Measurements from ENCODE around the gene PGAM1.

PGAM1 gene

GRCh38 chr10:97425964-97426775, at the start of gene PGAM1:
Gene PGAM1 (plus strand): TSS chr10:97426191. CDS start chr10:97426308, 117 bp downstream.
- Mint-ChIP-seq H3K4me3 (peak within 1 kb of the TSS; percentile 92), H3K9me3 (no peaks in the 10 kb centered on the region), H3K27ac (peak within 1 kb of the TSS; percentile 94), H3K27me3 (ENCODE audit: low read depth) (peaks cover 2% of the 10 kb centered on the region), H3K4me1 (ENCODE audit: low read depth) (peaks cover 40% of the 10 kb centered on the region), H3K36me3 (ENCODE audit: low read depth) (peaks cover 45% of the 10 kb centered on the region)
- peak; percentile 98 for DNase-seq (ENCODE audit: low spot score)

DNA sequence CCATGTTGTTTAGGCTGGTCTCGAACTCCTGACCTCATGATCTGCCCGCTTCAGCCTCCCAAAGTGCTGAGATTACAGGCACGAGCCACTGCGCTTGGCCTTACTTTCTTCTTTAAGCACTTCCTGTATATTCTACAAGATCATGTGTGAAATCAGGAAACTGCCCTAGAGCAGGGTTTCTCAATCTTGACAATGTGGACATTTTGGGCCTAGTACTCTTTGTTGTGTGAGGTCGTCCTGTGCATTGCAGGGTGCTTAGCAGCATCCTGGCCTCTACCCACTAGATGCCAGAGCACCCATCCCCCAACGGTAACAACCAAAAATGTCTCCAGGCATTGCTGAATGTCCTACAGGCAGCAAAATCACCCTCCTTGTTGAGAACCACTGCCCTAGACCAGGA, 49.6 kb upstream of the PGAM1 start:
- Mint-ChIP-seq H3K36me3 (ENCODE audit: low read depth) (peaks cover 5% of the 10 kb centered on the region), H3K4me1 (ENCODE audit: low read depth) (no peaks in the 10 kb centered on the region), H3K4me3 (no peak overlapping the region), H3K27ac (peak overlapping the region; percentile 8), H3K27me3 (ENCODE audit: low read depth) (no peaks in the 10 kb centered on the region), H3K9me3 (no peaks in the 10 kb centered on the region)
- no peak for DNase-seq (ENCODE audit: low spot score)

DNA sequence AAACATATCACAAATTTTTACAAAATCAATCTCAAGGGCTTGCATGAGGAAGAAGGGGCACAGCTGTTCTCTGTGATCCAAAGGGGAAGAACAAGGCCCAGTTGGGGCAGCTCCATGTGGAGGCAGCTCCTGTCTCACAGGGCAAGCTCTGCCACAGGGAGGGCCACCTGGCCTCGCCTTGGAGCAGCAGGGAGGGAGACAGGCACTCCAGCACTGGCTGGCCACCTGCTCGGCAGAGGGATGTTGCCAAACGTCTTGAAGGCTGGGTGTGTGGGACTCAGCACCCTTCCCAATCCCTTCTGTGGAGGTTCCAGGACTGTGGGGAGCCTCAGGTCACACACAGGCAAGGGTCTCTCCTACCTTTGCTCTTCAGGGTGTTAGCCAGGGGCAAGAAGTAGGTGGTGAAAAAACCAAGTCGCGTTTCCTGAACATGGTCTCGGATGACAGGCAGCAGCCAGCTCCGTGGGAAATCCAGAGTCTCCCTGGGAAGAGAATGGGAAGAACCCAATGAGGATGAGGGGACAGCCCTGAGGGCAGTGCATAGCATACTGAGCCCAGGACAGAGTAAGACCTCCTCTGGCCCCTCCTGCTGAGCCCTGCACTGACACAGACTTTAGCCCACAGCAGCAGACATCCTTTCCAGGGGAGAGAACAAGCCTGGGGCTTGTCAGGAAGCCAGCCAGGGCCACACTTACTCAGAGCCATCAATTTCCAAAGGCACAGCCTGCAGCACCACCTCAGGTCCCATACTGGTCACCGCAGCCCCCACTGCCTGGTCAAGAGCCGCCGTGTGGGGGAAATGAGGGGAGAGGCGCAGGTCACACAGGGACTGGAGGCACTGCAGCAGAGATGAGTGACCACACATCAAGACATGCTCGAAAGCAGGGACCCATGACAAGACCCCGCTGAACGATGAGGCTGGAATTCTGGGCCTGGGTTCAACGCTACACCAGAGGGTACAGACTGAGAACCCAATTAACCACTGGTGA, 46.8 kb upstream of the PGAM1 start:
- H3K36me3 Mint-ChIP-seq (ENCODE audit: low read depth) = peaks cover 4% of the 10 kb centered on the region
- H3K27me3 Mint-ChIP-seq (ENCODE audit: low read depth) = no peaks in the 10 kb centered on the region
- H3K27ac Mint-ChIP-seq = no peak overlapping the region
- H3K4me1 Mint-ChIP-seq (ENCODE audit: low read depth) = no peaks in the 10 kb centered on the region
- no peaks in the 10 kb centered on the region for H3K9me3 Mint-ChIP-seq
- no peak overlapping the region for H3K4me3 Mint-ChIP-seq
- DNase-seq (ENCODE audit: low spot score) = no peak

- H3K4me1 Mint-ChIP-seq (ENCODE audit: low read depth) = no peaks in the 10 kb centered on the region
- no peak overlapping the region for H3K27ac Mint-ChIP-seq
- H3K36me3 Mint-ChIP-seq (ENCODE audit: low read depth) = peaks cover 6% of the 10 kb centered on the region
Measured at GRCh38 chr10:97380516-97380915, 45.5 kb upstream of the PGAM1 start.

GRCh38 chr10:97381626-97382025, 44.4 kb upstream of the PGAM1 start:
- H3K4me1 Mint-ChIP-seq (ENCODE audit: low read depth) = no peaks in the 10 kb centered on the region
- no peaks in the 10 kb centered on the region for H3K9me3 Mint-ChIP-seq
- H3K27ac Mint-ChIP-seq = no peak overlapping the region
- no peak overlapping the region for H3K4me3 Mint-ChIP-seq
- H3K36me3 Mint-ChIP-seq (ENCODE audit: low read depth) = peaks cover 6% of the 10 kb centered on the region
- H3K27me3 Mint-ChIP-seq (ENCODE audit: low read depth) = no peaks in the 10 kb centered on the region
- no peak for DNase-seq (ENCODE audit: low spot score)

More at GRCh38 chr10:97380516-97380915, 45.5 kb upstream of the PGAM1 start:
- Mint-ChIP-seq H3K9me3 (no peaks in the 10 kb centered on the region), H3K27me3 (ENCODE audit: low read depth) (no peaks in the 10 kb centered on the region), H3K4me3 (no peak overlapping the region)
- DNase-seq (ENCODE audit: low spot score) = no peak

DNA sequence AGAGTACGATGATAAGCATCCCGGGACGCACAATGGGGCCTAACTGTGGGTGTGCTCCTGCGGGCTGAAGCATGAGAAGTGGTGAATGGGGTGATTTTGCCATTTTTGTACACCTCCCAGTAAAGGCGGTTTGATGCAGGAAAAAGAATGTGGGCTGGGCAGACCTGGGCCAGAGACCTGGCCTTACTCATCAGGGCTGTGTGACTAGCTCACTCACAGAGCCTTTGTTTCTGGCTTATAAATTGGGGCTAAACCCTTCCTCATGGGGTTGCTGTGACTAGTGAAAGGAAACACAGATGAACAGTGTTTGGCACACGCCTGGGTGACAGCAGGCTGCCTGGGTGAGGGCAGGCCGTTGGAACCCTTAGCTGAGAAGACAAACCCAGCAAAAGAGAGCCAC, 42.8 kb upstream of the PGAM1 start:
- H3K27ac Mint-ChIP-seq = no peak overlapping the region
- peaks cover 7% of the 10 kb centered on the region for H3K36me3 Mint-ChIP-seq (ENCODE audit: low read depth)
- no peaks in the 10 kb centered on the region for H3K4me1 Mint-ChIP-seq (ENCODE audit: low read depth)
- DNase-seq (ENCODE audit: low spot score) = no peak
- no peak overlapping the region for H3K4me3 Mint-ChIP-seq
- no peaks in the 10 kb centered on the region for H3K9me3 Mint-ChIP-seq
- H3K27me3 Mint-ChIP-seq (ENCODE audit: low read depth) = no peaks in the 10 kb centered on the region

GRCh38 chr10:97384156-97384555, 41.8 kb upstream of the PGAM1 start:
- Mint-ChIP-seq H3K27ac (no peak overlapping the region), H3K9me3 (no peaks in the 10 kb centered on the region), H3K4me1 (ENCODE audit: low read depth) (no peaks in the 10 kb centered on the region), H3K27me3 (ENCODE audit: low read depth) (no peaks in the 10 kb centered on the region), H3K36me3 (ENCODE audit: low read depth) (peaks cover 12% of the 10 kb centered on the region), H3K4me3 (no peak overlapping the region)
- no peak for DNase-seq (ENCODE audit: low spot score)

- no peak for DNase-seq (ENCODE audit: low spot score)
- no peaks in the 10 kb centered on the region for H3K9me3 Mint-ChIP-seq
- no peaks in the 10 kb centered on the region for H3K27me3 Mint-ChIP-seq (ENCODE audit: low read depth)
- H3K4me3 Mint-ChIP-seq = no peak overlapping the region
- H3K4me1 Mint-ChIP-seq (ENCODE audit: low read depth) = no peaks in the 10 kb centered on the region
- H3K27ac Mint-ChIP-seq = no peak overlapping the region
- peaks cover 12% of the 10 kb centered on the region for H3K36me3 Mint-ChIP-seq (ENCODE audit: low read depth)
Measured at GRCh38 chr10:97384641-97385040, 41.4 kb upstream of the PGAM1 start.

GRCh38 chr10:97385565-97385964, 40.4 kb upstream of the PGAM1 start:
- no peak for DNase-seq (ENCODE audit: low spot score)
- H3K27me3 Mint-ChIP-seq (ENCODE audit: low read depth) = no peaks in the 10 kb centered on the region
- H3K27ac Mint-ChIP-seq = no peak overlapping the region
- H3K4me3 Mint-ChIP-seq = no peak overlapping the region
- peaks cover 15% of the 10 kb centered on the region for H3K36me3 Mint-ChIP-seq (ENCODE audit: low read depth)
- H3K4me1 Mint-ChIP-seq (ENCODE audit: low read depth) = no peaks in the 10 kb centered on the region
- no peaks in the 10 kb centered on the region for H3K9me3 Mint-ChIP-seq

DNA sequence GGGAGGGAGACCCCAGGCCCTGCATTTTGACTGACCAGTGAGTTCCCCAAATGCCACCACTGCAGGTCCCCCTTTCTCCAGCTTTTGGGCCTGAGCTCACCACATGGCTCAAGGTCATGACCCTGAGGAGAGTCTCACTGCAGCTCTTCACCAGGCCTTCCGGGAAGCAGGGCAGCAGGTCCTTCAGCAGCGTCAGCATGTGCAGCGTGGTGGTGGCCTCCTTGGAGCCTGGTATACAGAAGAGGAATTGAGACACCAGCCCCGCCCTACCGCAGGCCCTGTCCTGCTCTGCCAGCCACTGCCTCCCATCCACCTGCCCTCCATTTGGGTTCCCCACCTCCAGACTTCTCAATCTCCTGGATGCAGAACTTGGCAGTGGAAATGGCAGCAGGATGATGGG, 37.8 kb upstream of the PGAM1 start:
- H3K36me3 Mint-ChIP-seq (ENCODE audit: low read depth) = peaks cover 17% of the 10 kb centered on the region

DNA sequence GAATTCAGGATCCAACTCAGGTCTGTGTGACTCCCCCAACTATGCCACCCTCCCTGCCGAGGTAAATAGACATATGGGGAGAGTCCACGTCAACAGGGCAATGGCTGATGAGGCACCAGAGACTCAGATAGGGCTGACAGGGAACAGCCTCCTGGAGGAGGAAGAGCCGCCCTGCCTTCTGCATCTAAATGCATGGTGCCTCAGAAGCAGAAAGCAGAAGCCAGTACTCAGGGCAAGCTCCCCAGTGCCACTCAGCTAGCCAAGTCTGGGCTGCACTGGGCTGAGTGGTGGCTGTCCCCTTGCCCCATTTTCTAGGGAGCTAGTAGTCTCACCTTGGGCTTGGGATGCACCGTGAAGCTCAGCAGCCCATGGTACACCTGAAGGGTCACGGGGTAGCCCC, 35.9 kb upstream of the PGAM1 start:
- H3K4me3 Mint-ChIP-seq = no peak overlapping the region
- DNase-seq (ENCODE audit: low spot score) = no peak
- H3K27me3 Mint-ChIP-seq (ENCODE audit: low read depth) = no peaks in the 10 kb centered on the region
- peaks cover 1% of the 10 kb centered on the region for H3K4me1 Mint-ChIP-seq (ENCODE audit: low read depth)
- H3K36me3 Mint-ChIP-seq (ENCODE audit: low read depth) = peaks cover 21% of the 10 kb centered on the region
- no peaks in the 10 kb centered on the region for H3K9me3 Mint-ChIP-seq
- no peak overlapping the region for H3K27ac Mint-ChIP-seq

More for the DNA sequence above, 37.8 kb upstream of the PGAM1 start:
- H3K27me3 Mint-ChIP-seq (ENCODE audit: low read depth) = no peaks in the 10 kb centered on the region
- no peaks in the 10 kb centered on the region for H3K4me1 Mint-ChIP-seq (ENCODE audit: low read depth)
- H3K4me3 Mint-ChIP-seq = no peak overlapping the region
- no peaks in the 10 kb centered on the region for H3K9me3 Mint-ChIP-seq
- H3K27ac Mint-ChIP-seq = no peak overlapping the region
- DNase-seq (ENCODE audit: low spot score) = no peak

DNA sequence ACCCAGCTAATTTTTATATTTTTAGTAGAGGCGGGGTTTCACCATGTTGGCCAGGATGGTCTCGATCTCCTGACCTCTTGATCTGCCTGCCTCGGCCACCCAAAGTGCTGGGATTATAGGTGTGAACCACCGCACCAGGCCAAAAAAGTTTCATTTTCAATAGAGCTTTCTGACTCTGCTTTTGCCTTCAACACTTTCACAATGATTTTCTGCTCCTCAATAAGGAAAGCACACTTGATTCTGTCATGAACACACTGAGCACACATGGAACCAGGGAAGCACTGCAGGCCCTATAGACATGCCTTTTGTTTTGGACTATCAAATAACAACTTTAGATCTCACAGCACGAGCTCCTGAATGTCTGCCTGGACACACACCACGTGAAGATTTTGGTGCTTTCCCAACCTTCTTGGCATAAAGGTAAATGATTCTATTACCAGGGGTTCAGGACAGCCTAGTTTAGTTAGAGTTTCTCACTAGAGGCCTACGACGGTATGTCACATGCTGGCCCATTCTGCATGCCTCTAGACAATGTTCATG, 32.9 kb upstream of the PGAM1 start:
- H3K27me3 Mint-ChIP-seq (ENCODE audit: low read depth) = no peaks in the 10 kb centered on the region
- H3K36me3 Mint-ChIP-seq (ENCODE audit: low read depth) = peaks cover 24% of the 10 kb centered on the region
- no peak overlapping the region for H3K27ac Mint-ChIP-seq
- peaks cover 1% of the 10 kb centered on the region for H3K4me1 Mint-ChIP-seq (ENCODE audit: low read depth)
- no peak for DNase-seq (ENCODE audit: low spot score)
- no peaks in the 10 kb centered on the region for H3K9me3 Mint-ChIP-seq
- H3K4me3 Mint-ChIP-seq = no peak overlapping the region

- no peaks in the 10 kb centered on the region for H3K9me3 Mint-ChIP-seq
- peaks cover 10% of the 10 kb centered on the region for H3K4me1 Mint-ChIP-seq (ENCODE audit: low read depth)
- peaks cover 16% of the 10 kb centered on the region for H3K36me3 Mint-ChIP-seq (ENCODE audit: low read depth)
- no peaks in the 10 kb centered on the region for H3K27me3 Mint-ChIP-seq (ENCODE audit: low read depth)
- peak overlapping the region; percentile 50 for H3K27ac Mint-ChIP-seq
- no peak for DNase-seq (ENCODE audit: low spot score)
- no peak overlapping the region for H3K4me3 Mint-ChIP-seq
Measured at GRCh38 chr10:97396056-97396455, 29.9 kb upstream of the PGAM1 start.

Measured in T-helper 2 cell treated with Interferon-gamma antibody and Interleukin-4, amounts not matched to agents 5 μg/mL and 100 μg/mL, for 36 hours (primary cell).